ENCODE data around the gene FLT1. TPM values are rescaled to one million over a fixed set of nuclear protein-coding genes. Genes with fewer than 3 reads are reported as not detected.
A peak's percentile ranks its signal among the peaks of the same experiment; 100 is the strongest.

FLT1 gene
- total RNA-seq, 1 donor from 2014 or later = 72.4 TPM

DNA sequence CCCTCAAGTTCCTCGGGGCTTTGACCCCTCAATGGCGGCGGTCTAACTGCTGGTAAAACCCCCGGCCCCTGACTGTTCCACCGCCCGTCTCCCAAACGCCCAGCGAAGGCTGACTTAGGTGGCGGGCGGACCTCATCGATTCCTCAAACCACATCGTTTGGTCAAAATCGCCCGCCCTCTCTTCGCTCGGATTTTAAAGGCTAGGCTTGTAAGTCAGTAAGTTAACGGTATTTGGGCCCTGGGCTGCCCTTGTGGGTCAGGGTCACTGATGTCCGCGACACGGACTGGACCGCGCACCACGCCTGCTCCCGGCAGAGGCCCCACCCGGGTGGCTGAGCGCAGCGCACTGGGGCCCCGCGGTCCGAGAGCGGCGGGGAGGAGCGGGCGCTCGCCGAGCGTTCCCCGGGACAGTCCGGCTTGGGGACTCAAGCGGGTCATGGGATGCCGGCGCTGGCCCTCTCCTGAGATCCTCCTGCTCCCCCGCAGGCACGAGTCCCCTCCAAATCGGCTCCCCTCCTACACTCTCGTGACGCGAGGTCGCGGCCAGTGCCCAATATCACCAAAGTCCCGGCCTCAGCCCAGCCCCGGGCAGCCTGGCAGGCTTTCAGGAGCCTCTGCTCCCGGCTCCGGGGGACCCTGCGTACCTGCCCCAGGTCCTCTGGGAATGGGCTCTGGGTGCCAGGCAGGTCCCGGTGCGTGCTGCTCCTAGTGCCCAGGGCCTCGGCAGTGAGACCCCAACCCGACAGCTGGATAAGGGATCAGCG lies 1.0 kb downstream of the FLT1 start:
- TF ChIP-seq, protein P1, sequence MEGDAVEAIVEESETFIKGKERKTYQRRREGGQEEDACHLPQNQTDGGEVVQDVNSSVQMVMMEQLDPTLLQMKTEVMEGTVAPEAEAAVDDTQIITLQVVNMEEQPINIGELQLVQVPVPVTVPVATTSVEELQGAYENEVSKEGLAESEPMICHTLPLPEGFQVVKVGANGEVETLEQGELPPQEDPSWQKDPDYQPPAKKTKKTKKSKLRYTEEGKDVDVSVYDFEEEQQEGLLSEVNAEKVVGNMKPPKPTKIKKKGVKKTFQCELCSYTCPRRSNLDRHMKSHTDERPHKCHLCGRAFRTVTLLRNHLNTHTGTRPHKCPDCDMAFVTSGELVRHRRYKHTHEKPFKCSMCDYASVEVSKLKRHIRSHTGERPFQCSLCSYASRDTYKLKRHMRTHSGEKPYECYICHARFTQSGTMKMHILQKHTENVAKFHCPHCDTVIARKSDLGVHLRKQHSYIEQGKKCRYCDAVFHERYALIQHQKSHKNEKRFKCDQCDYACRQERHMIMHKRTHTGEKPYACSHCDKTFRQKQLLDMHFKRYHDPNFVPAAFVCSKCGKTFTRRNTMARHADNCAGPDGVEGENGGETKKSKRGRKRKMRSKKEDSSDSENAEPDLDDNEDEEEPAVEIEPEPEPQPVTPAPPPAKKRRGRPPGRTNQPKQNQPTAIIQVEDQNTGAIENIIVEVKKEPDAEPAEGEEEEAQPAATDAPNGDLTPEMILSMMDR (IDR thresholded peaks at IDR 0.05) = no peak
- H3K4me1 ChIP-seq = peaks cover 33% of the 10 kb centered on the region
- H3K27me3 ChIP-seq = peaks cover 76% of the 10 kb centered on the region
- peak overlapping the region; percentile 57 for H3K4me3 ChIP-seq
- DNase-seq (peak; percentile 74), ATAC-seq (peak; percentile 44)
- intact Hi-C loops (cut with DNase I) = loop anchor here (10.0 kb wide), 1 partner anchor 169 kb away; no protein-coding TSS in a partner anchor
- no peaks in the 10 kb centered on the region for H3K36me3 ChIP-seq
- no peaks in the 10 kb centered on the region for H3K9me3 ChIP-seq
- peak overlapping the region; percentile 60 for H3K27ac ChIP-seq

DNA sequence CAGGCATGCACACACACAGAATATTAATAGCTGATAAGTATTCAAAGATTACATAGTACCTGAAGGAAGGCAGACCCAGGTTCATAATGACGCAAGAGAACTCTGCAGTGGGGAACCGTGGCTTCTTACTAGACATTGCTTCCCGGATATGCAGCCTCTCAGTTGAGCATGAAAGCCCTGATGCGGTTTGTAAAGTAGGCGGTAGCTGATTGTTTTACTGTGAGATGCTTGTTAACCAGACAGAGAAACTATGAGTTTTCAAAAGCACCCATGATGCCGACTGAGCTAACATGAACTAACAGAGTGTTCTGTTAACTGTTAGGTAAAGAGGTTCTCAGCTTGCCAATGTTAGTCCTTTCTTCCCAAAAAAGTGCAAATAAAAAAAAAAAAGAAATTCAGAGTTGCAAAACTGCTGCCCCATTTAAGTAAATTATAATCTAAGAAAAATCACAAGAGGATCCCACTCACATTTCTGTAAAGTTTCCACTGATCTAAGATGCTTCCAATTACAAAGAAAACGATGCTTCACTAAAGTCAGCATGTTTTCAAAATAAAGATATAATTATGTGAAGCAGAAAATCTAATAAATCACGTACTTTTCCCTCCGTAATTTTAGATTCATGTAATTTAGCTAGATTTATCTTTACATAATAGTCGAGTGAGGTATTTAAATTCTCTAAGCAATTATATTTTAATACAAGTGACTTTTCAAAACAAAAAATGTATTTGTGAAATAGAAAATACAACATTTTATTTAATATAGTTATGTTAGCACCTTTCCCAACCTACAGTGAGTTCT lies 2.2 kb downstream of the FLT1 start:
- ATAC-seq (no peak), DNase-seq (no peak)
- no peaks in the 10 kb centered on the region for H3K36me3 ChIP-seq
- H3K4me1 ChIP-seq = peaks cover 33% of the 10 kb centered on the region
- peaks cover 76% of the 10 kb centered on the region for H3K27me3 ChIP-seq
- H3K4me3 ChIP-seq = peak overlapping the region; percentile 57
- no peak overlapping the region for H3K27ac ChIP-seq
- intact Hi-C loops (cut with DNase I) = loop anchor here (10.0 kb wide), 1 partner anchor 168 kb away; no protein-coding TSS in a partner anchor
- TF ChIP-seq, protein P1 (IDR thresholded peaks at IDR 0.05) = no peak
- no peaks in the 10 kb centered on the region for H3K9me3 ChIP-seq

DNA sequence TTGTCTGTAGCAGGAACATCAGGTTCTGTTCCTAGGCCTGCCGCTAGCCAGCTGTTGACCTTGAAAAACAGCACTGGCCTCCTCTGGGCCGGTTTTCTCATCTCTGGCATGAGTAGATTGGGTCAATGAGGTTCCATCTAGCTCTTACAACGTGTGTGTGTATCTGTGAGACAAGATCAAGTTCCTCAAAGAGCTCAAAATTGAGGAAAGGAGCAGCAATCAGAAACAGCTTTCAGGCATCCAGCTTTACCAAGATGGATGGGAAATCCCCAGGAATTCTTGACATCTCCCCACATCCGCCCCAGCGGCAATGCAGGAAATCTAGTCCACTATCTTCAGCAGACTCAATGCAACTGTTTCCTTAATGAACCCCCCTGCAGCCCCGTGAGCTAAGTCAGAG lies 4.9 kb downstream of the FLT1 start:
- H3K4me1 ChIP-seq = peaks cover 22% of the 10 kb centered on the region

DNA sequence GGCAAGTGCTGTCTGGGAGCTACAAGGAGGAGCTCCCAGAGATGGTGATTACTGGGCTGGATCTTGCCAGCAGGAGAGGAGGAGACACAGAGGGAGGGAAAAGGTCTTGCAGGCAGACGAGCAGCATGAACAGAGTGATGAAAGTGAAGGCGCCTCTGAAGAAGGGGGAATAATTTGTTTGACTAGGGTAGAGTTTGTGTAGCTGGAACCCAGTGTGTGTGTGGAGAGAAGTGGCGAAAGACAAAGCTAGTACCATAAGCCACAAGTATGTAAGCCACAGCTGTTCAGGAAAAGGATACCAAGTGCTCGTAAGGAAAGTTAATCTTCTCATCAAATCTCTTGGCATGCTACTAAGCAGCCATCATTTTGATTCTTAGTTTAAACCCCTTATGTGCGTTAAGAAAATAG lies 5.4 kb downstream of the FLT1 start:
- TF ChIP-seq, protein P1 (IDR thresholded peaks at IDR 0.05) = no peak
- Histone ChIP-seq H3K4me1 (peaks cover 16% of the 10 kb centered on the region), H3K4me3 (no peak overlapping the region), H3K27ac (no peak overlapping the region), H3K36me3 (no peaks in the 10 kb centered on the region), H3K9me3 (no peaks in the 10 kb centered on the region), H3K27me3 (peaks cover 54% of the 10 kb centered on the region)
- intact Hi-C loops (cut with DNase I) = no loop called here
- ATAC-seq (no peak), DNase-seq (no peak)

More for the DNA sequence above, 4.9 kb downstream of the FLT1 start:
- Histone ChIP-seq H3K27ac (no peak overlapping the region), H3K9me3 (no peaks in the 10 kb centered on the region), H3K36me3 (no peaks in the 10 kb centered on the region), H3K27me3 (peaks cover 58% of the 10 kb centered on the region), H3K4me3 (no peak overlapping the region)
- DNase-seq (no peak), ATAC-seq (no peak)
- TF ChIP-seq, protein P1 (IDR thresholded peaks at IDR 0.05) = no peak
- intact Hi-C loops (cut with DNase I) = loop anchor here (10.0 kb wide), 1 partner anchor 165 kb away; no protein-coding TSS in a partner anchor

DNA sequence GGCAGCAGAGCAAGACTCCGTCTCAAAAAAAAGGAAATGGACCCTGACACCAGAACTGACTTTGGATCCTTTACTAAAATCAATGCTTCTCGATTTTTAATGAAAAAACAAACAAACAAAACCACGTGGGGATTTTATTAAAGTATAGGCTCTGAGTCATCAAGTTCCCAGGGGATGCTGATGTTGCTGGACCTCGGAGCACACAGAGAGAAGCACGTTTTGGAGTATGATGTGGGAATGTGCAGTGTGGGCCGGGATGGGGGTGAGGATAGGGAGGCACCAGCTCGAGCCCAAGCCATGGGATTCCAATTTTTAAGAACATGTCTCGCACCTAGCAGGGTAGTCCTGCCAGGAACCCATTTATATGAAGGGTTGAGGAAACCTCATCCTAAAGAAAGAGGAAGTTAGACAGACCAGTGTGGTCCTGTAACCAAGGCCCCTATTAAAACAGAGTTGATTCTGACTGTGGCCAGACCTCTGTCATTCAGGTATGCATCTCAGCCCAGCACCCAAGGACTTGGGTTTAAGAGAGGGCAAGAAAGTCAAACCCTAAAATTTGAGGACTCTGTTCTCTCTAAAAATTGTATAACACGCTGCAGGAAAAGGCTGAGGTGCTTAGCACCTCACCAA lies 6.4 kb downstream of the FLT1 start:
- peaks cover 48% of the 10 kb centered on the region for H3K27me3 ChIP-seq
- DNase-seq = no peak
- peaks cover 6% of the 10 kb centered on the region for H3K4me1 ChIP-seq
- TF ChIP-seq, protein P1 (IDR thresholded peaks at IDR 0.05) = no peak
- H3K36me3 ChIP-seq = no peaks in the 10 kb centered on the region
- intact Hi-C loops (cut with DNase I) = no loop called here
- no peak overlapping the region for H3K27ac ChIP-seq
- H3K4me3 ChIP-seq = no peak overlapping the region
- no peaks in the 10 kb centered on the region for H3K9me3 ChIP-seq
- no peak for ATAC-seq
